HG03135 (cell line): Measurements from ENCODE around the gene TRMT11.
"Not testable (repeated sequence)": the region's sequence is repeated elsewhere in the genome, so short reads cannot be mapped to it uniquely, and the experiment has no call there.

ENCODE experiments used
- ATAC-seq: cut with Tn5 transposase; IDR thresholded peaks from one replicate; pipeline ENCODE4 v1.9.1; 2021; ENCODE audit warnings: mild to moderate bottlenecking, moderate library complexity; ENCODE audit not compliant: unreplicated experiment

The TRMT11 gene

GRCh38 chr6:125956506-125957390 is 29.6 kb upstream of the TRMT11 start, which contains the start of gene HINT3:
TSS of gene HINT3 (plus strand) at chr6:125956770. CDS start at chr6:125956978, 208 bp downstream.
- ATAC-seq, result peak; percentile 94

DNA sequence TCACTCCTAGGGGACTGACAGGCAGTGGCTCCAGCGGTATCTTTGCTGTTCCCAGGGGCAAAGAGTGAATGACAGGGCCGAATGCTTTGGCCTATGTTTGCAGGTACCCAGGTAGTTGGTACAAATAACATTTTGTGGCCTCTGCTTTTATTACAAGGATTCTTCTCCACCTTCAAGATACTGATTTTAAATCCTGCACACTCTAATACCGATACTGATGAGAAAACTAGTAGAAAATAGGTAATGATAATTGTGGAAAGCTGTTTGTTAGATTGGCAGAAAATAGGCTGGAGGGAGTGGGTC is 29.0 kb upstream of the TRMT11 start:
- no peak for ATAC-seq

- no peak for ATAC-seq
Measured at GRCh38 chr6:125957845-125958244, 28.5 kb upstream of the TRMT11 start.

DNA sequence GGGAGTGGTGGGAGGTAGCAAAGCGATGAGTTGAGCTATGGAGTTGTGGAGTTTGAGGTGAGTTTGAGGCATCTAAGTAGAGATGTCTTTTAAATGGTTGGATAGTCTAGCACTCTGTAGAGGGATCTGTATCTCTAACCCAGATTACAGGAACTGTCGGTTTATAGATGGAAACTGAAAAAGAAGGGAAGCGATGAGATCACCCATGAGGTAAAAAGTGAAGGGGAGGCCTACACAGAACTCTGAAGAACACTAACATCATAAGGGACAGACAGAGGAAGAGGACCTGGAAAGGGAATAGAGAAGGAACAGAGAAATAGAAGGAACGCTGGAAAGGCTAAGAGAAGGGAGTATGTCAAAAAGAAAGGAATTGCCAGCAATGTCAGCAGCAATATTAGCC is 27.3 kb upstream of the TRMT11 start:
- no peak for ATAC-seq

DNA sequence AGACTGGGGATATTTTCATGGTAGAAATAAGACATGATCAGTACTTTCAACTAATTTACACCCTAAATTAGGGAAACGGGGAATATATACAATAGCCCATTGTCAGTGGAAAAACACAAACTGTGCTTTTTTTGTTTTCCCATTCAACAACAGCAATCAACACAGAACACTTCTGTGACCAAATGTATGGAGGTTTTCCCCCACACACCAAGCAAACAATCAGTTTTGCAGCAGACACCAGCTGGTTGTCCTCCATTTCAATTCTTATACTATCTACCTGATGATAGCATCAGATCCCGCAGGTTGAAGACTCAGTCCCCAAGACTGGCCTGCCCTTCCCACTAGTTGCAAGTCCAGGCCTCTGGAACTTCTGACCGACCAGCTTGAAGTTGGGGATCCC is 25.2 kb upstream of the TRMT11 start:
- no peak for ATAC-seq

GRCh38 chr6:125962900-125963497 is 23.3 kb upstream of the TRMT11 start:
- no peak for ATAC-seq

GRCh38 chr6:125963817-125964216 is 22.5 kb upstream of the TRMT11 start:
- ATAC-seq, result no peak

- no peak for ATAC-seq
Measured at GRCh38 chr6:125966569-125966968, 19.8 kb upstream of the TRMT11 start.

DNA sequence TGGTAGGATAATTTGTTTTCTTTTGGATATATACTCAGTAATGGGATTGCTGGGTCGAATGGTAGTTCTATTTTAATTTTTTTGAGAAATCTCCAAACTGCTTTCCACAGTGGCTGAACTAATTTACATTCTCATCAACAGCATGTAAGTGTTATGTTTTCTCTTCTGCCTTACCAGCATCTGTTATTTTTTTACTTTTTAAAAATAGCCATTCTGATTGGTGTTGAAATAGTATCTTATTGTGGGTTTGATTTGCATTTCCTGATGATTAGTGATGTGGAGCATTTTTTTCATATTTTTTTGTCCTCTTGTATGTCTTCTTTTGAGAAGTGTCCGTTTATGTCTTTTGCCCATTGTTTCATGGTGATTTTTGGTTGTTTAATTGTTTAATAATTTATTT is 17.8 kb upstream of the TRMT11 start:
- ATAC-seq, result no peak

- no peak for ATAC-seq
Measured at GRCh38 chr6:125970760-125971159, 15.6 kb upstream of the TRMT11 start.

DNA sequence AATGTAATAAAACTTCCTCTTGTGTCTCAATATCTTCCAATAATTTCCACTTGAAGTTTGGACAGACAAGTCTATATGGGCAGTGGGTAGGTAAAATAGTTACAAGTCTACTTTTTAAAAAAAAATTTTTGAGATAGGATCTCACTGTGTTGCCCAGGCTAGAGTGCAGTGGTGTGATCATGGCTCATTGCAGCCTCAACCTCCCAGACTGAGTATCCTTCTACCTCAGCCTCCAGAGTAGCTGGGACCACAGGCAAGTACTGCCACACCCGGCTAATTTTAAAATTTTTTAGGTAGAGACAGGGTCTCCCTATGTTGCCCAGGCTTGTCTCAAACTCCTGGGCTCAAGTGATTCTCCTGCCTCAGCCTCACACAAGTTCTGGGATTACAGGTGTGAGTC is 13.9 kb upstream of the TRMT11 start:
- not testable (repeated sequence) for ATAC-seq

DNA sequence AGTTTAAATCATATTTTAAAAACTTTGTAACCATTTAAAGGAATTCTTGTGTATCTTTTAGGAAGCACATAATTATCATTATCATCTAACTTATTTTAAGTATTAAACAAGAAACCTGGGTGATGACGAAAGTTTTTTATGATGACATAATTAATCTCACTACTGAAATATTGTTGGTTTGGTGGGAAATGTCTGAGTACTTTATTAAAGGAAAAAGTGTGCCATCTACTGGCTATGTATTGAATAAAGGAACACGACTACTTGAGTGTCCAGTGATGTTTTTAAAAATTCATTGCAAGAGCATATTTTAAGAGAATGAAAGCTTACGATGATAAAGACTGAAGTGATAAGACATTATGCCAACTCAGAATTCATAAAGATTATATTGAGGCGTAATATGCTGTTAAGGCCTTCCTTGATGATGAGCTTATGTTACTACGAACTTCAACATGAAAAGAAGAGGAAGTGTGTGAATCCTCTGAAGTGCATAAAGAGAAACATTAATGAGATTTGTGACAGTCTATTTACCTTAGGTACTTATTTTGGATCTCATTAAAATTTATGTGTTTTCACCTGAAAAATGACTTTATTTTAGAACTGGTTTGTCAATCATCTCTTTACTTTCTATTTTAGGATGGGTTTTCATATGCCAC is 12.0 kb upstream of the TRMT11 start:
- ATAC-seq, result peak; percentile 78

DNA sequence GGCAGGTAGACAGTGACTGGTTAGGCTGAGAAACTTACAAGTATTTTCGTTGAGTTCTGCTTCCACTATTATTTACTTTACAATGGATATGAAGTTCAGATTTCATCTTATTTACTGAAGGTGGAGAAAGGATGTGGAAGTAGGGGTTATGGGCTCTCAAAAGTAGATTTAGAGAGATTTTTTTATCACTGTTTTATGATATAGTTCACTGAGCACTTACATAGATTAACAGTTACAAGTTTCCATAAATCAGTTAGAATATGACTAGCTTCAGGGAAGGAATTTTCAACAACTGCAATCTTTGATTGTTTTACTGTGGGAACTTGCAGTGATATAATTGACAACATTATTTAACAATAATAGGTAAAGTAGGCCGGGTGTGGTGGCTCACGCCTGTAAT is 7.2 kb upstream of the TRMT11 start:
- ATAC-seq, result no peak

DNA sequence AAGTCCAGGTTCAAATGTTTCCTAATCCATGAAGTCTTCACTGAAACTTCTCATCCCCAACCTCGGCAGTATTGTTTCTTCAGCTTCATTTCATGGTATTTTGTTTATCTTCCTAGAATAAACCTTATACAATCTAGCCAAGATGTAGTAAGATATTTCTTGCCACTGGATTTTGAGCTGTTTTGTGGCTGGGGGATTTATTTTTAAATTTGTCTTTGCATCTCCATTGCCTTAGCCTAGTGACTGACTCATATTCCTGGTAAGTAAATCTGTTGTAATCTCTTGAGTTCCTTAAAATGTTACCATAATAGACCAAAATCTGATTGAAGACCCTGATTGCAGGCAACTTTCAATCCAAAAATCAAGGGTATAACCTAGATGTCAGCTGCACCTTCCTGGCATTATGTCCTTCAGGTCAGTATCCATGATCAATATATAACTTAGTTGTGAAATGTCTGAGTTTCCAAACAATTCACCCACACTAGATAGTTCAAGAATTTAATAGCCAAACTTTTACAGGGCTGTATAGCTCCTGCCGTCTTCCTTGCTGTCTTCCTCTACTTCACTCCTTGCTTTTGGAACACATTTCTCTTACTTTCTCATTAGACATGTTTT is 4.7 kb upstream of the TRMT11 start:
- no peak for ATAC-seq

DNA sequence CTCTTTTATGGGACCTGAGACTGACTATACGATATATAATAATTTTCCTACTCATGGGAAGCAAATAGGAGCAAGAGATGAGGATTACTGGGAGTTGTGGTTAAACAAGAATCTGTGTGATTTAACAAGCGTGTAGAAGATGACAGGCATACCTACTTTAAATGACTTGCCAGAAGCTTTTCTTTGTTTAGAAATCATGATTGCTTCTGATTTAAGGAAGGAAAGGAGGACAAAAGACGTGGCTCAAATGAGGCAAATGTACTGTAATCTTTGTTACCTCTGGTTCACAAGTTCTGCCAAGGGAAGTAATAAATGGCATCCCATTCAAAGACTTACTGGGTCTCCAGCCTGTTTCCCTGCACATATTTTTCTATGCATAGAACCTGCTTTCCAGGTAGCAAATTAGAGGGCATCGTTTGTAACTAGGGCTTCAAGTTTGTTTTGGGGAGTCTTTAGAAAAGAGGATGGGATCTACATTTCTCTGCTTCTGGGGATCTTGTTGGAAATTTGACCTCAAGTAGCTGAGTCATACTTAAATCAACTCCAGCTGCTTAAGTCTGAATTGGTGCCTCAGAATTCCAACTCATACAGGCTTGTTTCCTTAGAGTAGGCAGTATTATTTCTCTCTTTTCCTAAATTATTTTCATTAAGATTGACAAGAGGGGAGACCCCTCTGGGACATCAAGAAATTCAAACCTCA is 2.9 kb upstream of the TRMT11 start:
- no peak for ATAC-seq

DNA sequence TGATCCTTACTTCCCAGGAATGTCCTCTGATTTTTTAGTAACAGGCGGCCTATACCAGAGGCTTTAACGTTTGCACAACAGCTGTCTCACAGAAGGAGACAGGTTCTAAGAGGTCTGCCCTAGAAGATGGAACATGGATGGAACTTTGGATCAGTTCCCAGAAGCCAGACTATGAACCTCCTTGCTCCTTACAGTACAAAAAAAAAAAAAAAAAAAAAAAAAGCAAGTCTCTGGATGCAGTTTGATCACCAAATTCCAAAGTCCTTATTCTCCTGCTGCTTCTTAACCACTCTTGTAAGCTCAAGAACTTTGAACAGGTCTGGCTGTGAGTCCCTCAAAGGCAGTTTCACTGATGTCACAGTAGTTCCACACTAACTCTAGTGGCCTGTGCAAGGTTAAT is 2.0 kb upstream of the TRMT11 start:
- ATAC-seq, result no peak

DNA sequence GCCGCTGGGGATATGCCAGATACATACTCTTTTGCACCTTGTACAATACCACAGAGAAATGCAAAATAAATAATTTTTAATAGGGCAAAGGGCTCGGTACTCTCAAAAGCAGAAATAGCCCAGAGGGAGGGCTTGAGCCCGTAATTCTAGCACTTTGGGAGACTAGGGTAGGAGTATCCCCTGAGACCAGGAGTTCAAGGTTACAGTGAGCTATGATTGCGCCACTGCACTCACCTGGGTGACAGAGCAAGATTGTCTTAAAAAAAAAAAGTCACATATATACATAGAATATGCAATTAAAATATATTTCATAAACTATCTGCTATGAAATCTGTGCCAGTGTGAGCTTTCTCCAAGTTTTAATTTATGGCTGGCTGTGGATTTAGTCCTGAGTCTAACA is 818 bp upstream of the TRMT11 start:
- ATAC-seq, result no peak

GRCh38 chr6:125985979-125986300 is 400 bp upstream of the TRMT11 start:
- ATAC-seq, result no peak

GRCh38 chr6:125987026-125987617 is 782 bp downstream of the TRMT11 start:
- peak; percentile 32 for ATAC-seq

DNA sequence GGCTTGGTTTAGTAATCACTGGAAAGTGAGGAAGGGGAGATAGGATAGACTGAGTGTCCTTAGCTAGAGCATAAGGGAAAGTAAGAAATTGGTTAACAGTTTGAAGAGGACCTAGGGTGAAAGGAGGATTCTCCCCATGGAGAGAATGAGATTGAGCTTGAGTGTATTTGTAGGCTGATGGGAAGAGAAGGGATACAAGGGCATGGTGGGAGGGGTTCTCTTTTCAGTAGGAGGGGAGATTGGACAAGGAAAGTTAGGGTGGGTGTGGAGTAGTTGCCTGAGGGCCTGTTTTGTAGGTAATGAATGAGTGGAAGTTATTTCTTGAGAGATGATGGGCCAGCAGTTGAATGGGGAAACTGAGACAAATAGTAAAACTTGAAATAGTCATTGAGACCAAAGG is 1.9 kb downstream of the TRMT11 start:
- ATAC-seq, result no peak

DNA sequence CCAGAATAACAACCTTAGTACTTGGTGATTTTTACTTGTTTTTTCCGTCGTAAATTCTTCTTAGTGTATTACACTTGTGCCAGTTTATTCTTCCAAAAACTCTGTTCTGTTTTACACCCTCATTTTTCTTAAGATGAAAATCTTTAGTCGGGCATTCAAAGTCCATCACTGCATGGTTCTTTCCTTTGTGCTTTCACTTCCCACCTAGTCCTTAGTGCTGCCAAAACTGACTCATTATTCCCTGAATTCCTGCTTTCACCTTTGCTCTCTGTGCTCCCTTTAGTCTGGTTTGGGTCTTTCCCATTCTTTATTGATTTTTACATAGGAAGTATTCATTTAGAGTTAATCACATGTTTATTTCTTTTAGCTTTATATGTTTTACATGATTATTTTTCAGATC is 3.3 kb downstream of the TRMT11 start:
- no peak for ATAC-seq
